GM06990 (cell line): ENCODE results near the gene TTLL12.

Source experiments
- DNase-seq: peaks from one replicate; pipeline ENCODE4 v3.0.0-alpha.2; 2011; ENCODE audit not compliant: insufficient read length; ENCODE audit errors: extremely low read depth
- H3K27me3 ChIP-seq: replicated peaks from 2 replicates; pipeline ENCODE4 v1.6.0; 2011; ENCODE audit warnings: low read length; ENCODE audit not compliant: control insufficient read depth, insufficient read depth
- H3K36me3 ChIP-seq: 2 replicates; pipeline ENCODE4 v1.5.1; 2011; ENCODE audit warnings: low read length; ENCODE audit not compliant: control insufficient read depth, insufficient read depth
- H3K4me3 ChIP-seq: replicated peaks from 2 replicates; pipeline ENCODE4 v1.5.1; 2011; ENCODE audit warnings: low read depth, mild to moderate bottlenecking, control low read depth, low read length
- CTCF ChIP-seq: IDR thresholded peaks from 2 replicates; pipeline ENCODE4 v1.5.1; 2011; ENCODE audit warnings: low read length, control low read depth, mild to moderate bottlenecking, inconsistent platforms; ENCODE audit not compliant: insufficient read depth, poor library complexity, severe bottlenecking

Gene TTLL12

GRCh38 chr22:43163241-43163795 lies 23.6 kb downstream of the TTLL12 start:
- no peak for DNase-seq
- no peaks in the 10 kb centered on the region for H3K27me3 ChIP-seq
- TF ChIP-seq CTCF = no peak
- H3K36me3 ChIP-seq = peaks cover 8% of the 10 kb centered on the region
- H3K4me3 ChIP-seq = no peak overlapping the region

- DNase-seq = no peak
- H3K4me3 ChIP-seq = no peak overlapping the region
- no peak for TF ChIP-seq CTCF
- peaks cover 1% of the 10 kb centered on the region; the same call in 1 of the 2 replicates for H3K36me3 ChIP-seq
- H3K27me3 ChIP-seq = no peaks in the 10 kb centered on the region
Measured at GRCh38 chr22:43162412-43163150, 24.4 kb downstream of the TTLL12 start.

GRCh38 chr22:43160497-43161126 lies 26.3 kb downstream of the TTLL12 start:
- H3K36me3 ChIP-seq = 0 out of 2 replicates have a peak, but pooled peaks cover 1% of the 10 kb centered on the region
- no peak for DNase-seq
- H3K27me3 ChIP-seq = no peaks in the 10 kb centered on the region
- TF ChIP-seq CTCF = no peak
- no peak overlapping the region for H3K4me3 ChIP-seq

GRCh38 chr22:43159484-43160178 lies 27.3 kb downstream of the TTLL12 start:
- TF ChIP-seq CTCF = peak; percentile 51
- no peak for DNase-seq
- no peaks in the 10 kb centered on the region for H3K27me3 ChIP-seq
- H3K4me3 ChIP-seq = no peak overlapping the region
- H3K36me3 ChIP-seq = 0 out of 2 replicates have a peak, but pooled peaks cover 1% of the 10 kb centered on the region

GRCh38 chr22:43158778-43159483 lies 28.0 kb downstream of the TTLL12 start:
- Histone ChIP-seq H3K36me3 (0 out of 2 replicates have a peak, but pooled peaks cover 1% of the 10 kb centered on the region), H3K4me3 (no peak overlapping the region), H3K27me3 (no peaks in the 10 kb centered on the region)
- no peak for DNase-seq
- TF ChIP-seq CTCF = no peak
